NOMO-1 treated with DMSO at 0.1 percent for 48 hours (cell line): ENCODE measurements around the gene WDR44.
"Not testable (repeated sequence)": the region's sequence is repeated elsewhere in the genome, so short reads cannot be mapped to it uniquely, and the experiment has no call there.

Experiments
- DNase-seq: peaks from one replicate; lab custom pipeline; 2025; ENCODE audit not compliant: unreplicated experiment; lab: John Stamatoyannopoulos, UW

WDR44 gene

DNA sequence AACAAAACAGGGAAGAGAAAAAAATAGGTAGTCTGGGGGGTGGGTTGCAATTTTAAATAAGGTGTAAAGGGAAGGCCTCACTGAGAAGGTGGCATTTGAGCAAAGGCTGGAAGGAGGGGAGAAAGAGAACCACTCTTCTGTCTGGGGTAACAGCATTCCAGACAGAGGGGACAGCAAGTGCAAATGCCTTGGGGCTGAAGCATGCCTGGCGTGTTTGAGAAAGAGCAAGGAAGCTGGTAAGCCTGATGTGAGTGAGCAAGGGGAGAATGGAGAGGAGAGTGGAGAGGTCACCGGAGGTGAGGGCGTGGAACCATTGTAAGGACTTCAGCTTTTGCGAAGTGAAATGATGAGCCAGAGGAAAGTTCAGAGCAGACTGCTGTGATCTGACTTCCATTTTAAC, 130.0 kb downstream of the WDR44 start:
- no peak for DNase-seq

DNA sequence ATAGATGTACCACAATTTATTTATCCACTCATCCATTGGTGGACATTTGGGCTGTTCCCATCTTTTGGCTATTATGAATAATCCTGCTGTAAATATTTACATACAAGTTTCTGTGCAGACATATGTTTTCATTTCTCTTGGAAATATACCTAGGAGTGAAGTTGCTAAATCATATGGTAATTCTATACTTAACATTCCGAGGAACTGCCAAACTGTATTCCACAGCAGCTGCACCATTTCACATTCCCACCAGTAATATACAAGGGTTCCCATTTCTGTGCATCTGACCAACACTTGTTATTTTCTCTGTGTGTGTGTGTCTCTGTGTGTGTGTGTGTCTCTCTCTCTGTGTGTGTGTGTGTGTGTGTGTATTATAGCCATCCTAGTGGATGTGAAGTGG, 134.3 kb downstream of the WDR44 start:
- no peak for DNase-seq

DNA sequence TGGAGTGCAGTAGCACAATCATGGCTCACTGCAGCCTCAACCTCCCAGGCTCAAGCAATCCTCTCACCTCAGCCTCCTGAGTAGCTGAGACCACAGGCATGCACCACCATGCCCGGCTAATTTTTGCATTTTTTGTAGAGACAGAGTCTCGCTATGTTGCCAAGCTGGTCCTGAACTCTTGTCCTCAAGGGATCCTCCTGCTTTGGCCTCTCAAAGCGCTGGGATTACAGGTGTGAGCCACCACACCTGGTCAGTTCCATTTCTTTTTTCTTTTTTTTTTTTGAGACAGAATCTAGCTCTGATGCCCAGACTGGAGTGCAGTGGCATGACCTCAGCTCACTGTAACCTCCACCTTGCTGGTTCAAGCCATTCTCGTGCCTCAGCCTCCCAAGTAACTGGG, 136.5 kb downstream of the WDR44 start:
- DNase-seq: not testable (repeated sequence)

GRCh38 chrX:118484216-118484903, 138.5 kb downstream of the WDR44 start:
- DNase-seq: no peak

GRCh38 chrX:118486693-118487092, 140.8 kb downstream of the WDR44 start:
- DNase-seq: not testable (repeated sequence)

- no peak for DNase-seq
These were observed 147.1 kb downstream of the WDR44 start for GRCh38 chrX:118493016-118493415.

DNA sequence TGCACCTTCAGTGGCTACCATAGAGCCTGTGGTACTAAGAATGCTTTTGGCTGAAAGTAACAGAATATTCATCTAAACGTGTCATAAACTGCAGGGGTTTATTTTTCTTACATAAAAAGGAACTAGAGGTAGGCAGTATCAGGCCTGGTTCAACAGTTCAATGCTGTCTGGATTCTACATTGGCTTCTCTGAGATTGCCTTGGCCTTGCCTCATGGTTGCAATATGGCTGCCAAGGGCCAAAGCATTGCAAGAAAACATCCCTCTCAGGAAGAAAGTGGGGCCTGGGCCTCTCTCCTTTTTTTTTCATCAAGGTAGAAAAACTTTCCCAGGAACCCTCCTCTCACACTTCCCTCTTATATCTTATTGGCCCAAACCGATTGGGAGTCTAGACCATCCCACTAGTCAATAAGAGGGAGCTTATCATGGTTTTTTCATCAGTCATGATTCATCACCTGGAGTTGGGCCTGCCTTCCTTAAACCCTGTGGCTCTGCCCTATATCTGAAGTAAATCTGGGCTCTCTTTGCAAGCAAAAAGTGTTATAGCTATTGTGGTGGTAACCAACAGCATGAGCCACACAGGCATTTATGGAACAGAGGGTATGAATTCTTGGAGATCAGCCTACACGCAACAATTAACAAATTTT, 147.9 kb downstream of the WDR44 start:
- no peak for DNase-seq

- peak; percentile 86 for DNase-seq
These were observed 149.4 kb downstream of the WDR44 start, which contains the start of gene DOCK11 for GRCh38 chrX:118495061-118495921. Gene DOCK11 (plus strand): TSS chrX:118495815. CDS start chrX:118495972, 157 bp downstream.

DNA sequence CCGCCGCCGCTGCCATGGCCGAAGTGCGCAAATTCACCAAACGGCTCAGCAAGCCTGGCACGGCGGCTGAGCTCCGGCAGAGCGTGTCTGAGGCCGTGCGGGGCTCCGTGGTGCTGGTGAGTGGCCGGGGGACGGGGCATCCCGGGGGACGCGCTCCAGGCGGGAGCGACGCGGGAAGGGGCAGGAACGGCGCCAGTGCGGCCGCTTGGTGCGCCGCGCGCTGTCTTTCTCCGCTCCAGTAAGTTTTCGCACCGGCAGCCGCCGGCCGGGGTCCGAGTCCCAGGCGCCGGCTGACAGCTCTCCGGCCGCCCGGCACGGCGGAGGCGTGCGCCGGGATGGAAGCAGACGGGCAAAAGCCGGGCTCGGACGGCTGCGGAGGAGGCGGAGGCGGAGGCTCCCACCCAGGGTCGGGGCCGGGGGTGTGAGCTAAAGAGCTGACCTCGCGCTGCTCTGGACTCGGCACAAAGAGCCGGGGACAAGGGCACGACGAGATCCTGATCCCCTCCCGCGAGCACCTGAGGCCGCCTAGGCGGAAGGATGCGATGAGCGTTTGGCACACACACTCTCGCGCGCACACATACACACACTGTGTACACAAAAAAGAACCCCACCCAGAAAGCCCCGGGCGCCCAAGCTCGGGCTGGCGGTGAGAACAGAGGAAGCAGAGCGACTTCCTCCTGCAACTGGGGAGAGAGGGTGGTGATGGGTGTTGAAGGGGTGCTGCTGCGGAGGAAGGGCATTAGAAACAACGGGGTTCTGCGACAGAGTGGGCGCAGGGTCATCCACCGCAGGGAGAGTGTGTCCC, 150.3 kb downstream of the WDR44 start:
- DNase-seq: peak; percentile 42

DNA sequence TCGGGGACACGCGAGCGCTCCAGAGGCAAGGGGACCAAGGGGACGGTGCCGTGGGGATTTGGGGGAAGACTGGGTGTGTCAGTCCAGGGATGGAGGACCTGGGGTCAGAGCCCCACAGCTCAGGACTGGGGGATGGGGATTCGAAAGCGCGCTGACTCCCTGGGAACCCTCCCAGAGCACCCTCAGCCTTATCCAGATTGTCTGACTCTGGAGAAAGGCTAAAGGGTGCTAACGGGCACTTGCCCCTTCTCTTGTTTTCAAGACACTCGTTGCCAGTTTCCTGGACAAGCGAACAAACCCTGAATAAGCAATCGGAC, 150.8 kb downstream of the WDR44 start:
- DNase-seq: no peak

GRCh38 chrX:118497180-118497818, 151.4 kb downstream of the WDR44 start:
- no peak for DNase-seq

GRCh38 chrX:118498351-118498750, 152.4 kb downstream of the WDR44 start:
- no peak for DNase-seq

- no peak for DNase-seq
These were observed 152.8 kb downstream of the WDR44 start for GRCh38 chrX:118498755-118499154.

DNA sequence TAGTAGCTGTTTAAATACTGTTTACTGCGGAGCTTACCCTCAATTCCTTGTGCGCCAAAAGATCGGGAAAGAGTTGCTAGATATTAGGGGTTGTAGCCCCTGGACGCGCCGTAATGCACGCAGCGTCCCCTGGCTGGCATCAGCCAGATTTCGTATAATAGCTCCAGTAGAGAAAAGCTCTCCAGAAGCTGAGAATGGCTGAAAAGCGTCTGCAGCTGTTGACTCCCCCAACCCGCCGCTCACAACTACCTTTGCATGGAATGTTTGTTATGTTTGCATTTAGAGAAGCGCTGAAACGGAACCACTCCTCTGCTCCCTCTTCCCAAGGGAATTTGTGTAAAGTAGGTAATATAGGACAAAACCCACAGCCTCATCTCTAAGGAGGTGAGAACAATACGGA, 153.4 kb downstream of the WDR44 start:
- no peak for DNase-seq
